Glutamatergic neuron (in vitro differentiated cells): ENCODE measurements around the gene PRKCA. TPM values are rescaled to one million over a fixed set of nuclear protein-coding genes. Genes with fewer than 3 reads are reported as not detected.

Experiments
- DNase-seq: peaks from one replicate; pipeline ENCODE4 v3.0.0; 2022
- H3K27ac Mint-ChIP-seq: one replicate; pipeline ENCODE4 v1.8.0; 2020; ENCODE audit warnings: mild to moderate bottlenecking, mixed read lengths, inconsistent platforms; ENCODE audit not compliant: unreplicated experiment
- H3K27me3 Mint-ChIP-seq: one replicate; pipeline ENCODE4 v1.8.0; 2020; ENCODE audit warnings: mild to moderate bottlenecking, moderate library complexity, mixed read lengths, inconsistent platforms; ENCODE audit not compliant: unreplicated experiment
- H3K36me3 Mint-ChIP-seq: one replicate; pipeline ENCODE4 v1.8.0; 2020; ENCODE audit warnings: mild to moderate bottlenecking, mixed read lengths, inconsistent platforms; ENCODE audit not compliant: unreplicated experiment
- H3K4me1 Mint-ChIP-seq: one replicate; pipeline ENCODE4 v1.8.0; 2020; ENCODE audit warnings: mild to moderate bottlenecking, low read depth, mixed read lengths, inconsistent platforms; ENCODE audit not compliant: unreplicated experiment
- H3K4me3 Mint-ChIP-seq: one replicate; pipeline ENCODE4 v1.8.0; 2020; ENCODE audit warnings: mild to moderate bottlenecking, mixed read lengths, inconsistent platforms; ENCODE audit not compliant: unreplicated experiment
- H3K9me3 Mint-ChIP-seq: one replicate; pipeline ENCODE4 v1.8.0; 2020; ENCODE audit warnings: mild to moderate bottlenecking, moderate library complexity, mixed read lengths, inconsistent platforms; ENCODE audit not compliant: unreplicated experiment
- total RNA-seq: library from RNA; stranded (reverse); fragmentation: NEBNext Ultra II Directional; extraction: Animal tissue kit (Norgen Biotek cat#: 25700); gene quantifications from one replicate; pipeline ENCODE4 v1.2.1, GENCODE V29; 2021; ENCODE audit not compliant: unreplicated experiment
- TF ChIP-seq, protein P1 (sequence below): fragments of 200-600 bp; sonication (generic); IDR thresholded peaks from one replicate; pipeline ENCODE4 v1.5.0; 2021; ENCODE audit not compliant: partially characterized antibody, unreplicated experiment

Gene PRKCA
- total RNA-seq, 1 donor from 2014 or later, result 2.2 TPM

DNA sequence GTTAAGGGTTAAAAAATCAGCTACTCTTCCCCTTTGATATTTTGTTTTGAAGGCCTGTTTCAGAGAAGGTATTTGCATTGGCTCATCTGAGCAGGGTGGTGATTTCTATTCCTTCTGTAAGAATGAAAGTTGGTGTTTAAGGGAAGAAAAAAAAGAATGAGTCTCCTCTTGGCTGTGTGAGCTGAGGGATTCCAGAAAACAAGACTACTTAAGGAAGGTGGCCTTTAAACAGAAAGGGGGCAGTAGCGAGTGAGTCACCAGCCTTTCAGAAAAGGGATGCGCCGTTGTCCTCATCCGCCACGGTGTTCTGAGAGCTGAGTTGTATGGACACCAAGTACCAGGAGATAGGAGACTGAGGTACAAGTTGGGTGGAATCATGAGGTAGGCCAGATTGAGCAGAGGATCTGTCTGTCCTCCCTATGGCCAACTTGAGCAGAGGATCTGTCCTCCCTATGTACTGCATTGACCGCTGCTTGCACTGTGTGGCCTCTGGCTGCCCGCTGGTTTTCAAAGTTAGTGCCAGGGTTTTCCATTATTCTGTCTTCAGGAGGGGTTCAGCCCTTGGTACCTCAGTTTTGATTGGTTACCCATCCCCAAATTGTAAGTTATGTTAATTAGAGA, 8.2 kb downstream of the PRKCA start:
- DNase-seq, result no peak
- TF ChIP-seq, protein P1, sequence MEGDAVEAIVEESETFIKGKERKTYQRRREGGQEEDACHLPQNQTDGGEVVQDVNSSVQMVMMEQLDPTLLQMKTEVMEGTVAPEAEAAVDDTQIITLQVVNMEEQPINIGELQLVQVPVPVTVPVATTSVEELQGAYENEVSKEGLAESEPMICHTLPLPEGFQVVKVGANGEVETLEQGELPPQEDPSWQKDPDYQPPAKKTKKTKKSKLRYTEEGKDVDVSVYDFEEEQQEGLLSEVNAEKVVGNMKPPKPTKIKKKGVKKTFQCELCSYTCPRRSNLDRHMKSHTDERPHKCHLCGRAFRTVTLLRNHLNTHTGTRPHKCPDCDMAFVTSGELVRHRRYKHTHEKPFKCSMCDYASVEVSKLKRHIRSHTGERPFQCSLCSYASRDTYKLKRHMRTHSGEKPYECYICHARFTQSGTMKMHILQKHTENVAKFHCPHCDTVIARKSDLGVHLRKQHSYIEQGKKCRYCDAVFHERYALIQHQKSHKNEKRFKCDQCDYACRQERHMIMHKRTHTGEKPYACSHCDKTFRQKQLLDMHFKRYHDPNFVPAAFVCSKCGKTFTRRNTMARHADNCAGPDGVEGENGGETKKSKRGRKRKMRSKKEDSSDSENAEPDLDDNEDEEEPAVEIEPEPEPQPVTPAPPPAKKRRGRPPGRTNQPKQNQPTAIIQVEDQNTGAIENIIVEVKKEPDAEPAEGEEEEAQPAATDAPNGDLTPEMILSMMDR, result no peak
- H3K9me3 Mint-ChIP-seq, result no peaks in the 10 kb centered on the region
- no peaks in the 10 kb centered on the region for H3K27me3 Mint-ChIP-seq
- H3K36me3 Mint-ChIP-seq, result no peaks in the 10 kb centered on the region
- no peak overlapping the region for H3K27ac Mint-ChIP-seq
- H3K4me1 Mint-ChIP-seq, result no peaks in the 10 kb centered on the region
- H3K4me3 Mint-ChIP-seq, result no peak overlapping the region

DNA sequence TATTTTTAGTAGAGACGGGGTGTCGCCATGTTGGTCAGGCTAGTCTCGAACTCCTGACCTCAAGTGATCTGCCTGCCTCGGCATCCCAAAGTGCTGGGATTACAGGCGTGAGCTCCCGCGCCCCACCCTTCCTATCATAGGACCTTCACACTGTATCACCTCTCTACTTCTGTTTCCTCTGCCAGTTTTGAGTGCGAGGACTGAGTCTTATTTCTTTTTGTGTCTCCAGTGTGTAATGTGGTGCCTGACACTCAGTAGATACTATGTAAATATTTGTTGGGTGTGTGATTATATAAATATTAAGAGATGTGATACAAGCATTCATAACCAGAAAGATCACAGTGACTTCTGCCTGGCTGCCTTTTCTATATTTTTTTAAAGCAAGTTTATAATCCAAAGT, 10.5 kb downstream of the PRKCA start:
- no peak overlapping the region for H3K4me3 Mint-ChIP-seq
- no peak for DNase-seq
- no peaks in the 10 kb centered on the region for H3K27me3 Mint-ChIP-seq
- H3K9me3 Mint-ChIP-seq, result no peaks in the 10 kb centered on the region
- no peak overlapping the region for H3K27ac Mint-ChIP-seq
- H3K4me1 Mint-ChIP-seq, result no peaks in the 10 kb centered on the region
- no peaks in the 10 kb centered on the region for H3K36me3 Mint-ChIP-seq
- TF ChIP-seq, protein P1, result no peak

DNA sequence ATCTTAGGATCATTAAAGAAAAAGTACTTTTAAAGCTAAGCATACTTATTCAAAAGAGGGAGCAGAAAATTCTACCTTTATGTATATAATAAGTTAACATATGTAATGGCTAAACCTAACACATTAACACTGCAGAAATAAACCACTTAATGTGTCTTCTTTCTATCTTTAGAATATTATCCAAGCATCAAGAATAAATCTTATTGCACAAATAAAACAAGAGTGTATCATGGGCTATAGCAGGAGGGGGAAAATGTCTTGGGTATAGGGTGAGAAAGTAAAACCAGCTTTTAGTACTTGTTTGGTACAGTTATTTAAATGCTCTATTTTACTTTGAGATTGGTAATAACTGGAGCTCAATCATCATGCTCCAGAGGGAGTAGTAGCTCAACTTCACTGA, 10.9 kb downstream of the PRKCA start:
- TF ChIP-seq, protein P1, result no peak
- Mint-ChIP-seq H3K4me1 (no peaks in the 10 kb centered on the region), H3K36me3 (no peaks in the 10 kb centered on the region), H3K4me3 (no peak overlapping the region), H3K27ac (no peak overlapping the region), H3K9me3 (no peaks in the 10 kb centered on the region), H3K27me3 (no peaks in the 10 kb centered on the region)
- no peak for DNase-seq

DNA sequence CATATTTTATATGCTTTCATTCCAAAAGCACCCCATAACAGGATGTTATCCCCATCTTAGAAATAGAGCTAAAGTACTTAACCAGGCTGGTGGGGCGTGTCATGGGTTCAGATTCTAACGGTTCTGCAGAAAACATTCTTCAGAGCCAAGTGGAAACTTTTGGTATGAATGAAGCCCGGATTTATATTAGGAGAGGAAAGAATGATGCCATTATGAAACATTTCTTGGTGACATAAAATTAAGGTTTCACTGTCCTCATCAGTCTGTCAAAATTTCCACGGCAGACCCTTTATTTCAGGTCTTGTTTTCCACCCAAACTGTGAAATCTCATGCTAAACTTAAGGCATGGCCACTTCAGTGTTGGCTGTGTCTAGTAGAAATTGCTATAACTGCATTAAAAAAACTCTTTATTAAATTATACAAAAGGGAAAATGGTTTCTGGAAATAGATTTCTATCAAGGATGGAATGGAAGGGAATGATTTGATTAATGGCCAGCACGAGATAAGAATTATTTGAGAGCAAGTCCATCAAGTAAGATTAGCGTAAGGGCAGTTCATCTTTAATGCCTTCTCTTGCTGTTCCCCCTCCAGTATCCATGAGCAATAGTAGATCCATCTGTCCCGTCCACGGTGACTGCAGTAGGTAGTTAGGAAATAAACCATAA, 11.7 kb downstream of the PRKCA start:
- H3K27ac Mint-ChIP-seq, result no peak overlapping the region
- no peaks in the 10 kb centered on the region for H3K27me3 Mint-ChIP-seq
- no peak overlapping the region for H3K4me3 Mint-ChIP-seq

DNA sequence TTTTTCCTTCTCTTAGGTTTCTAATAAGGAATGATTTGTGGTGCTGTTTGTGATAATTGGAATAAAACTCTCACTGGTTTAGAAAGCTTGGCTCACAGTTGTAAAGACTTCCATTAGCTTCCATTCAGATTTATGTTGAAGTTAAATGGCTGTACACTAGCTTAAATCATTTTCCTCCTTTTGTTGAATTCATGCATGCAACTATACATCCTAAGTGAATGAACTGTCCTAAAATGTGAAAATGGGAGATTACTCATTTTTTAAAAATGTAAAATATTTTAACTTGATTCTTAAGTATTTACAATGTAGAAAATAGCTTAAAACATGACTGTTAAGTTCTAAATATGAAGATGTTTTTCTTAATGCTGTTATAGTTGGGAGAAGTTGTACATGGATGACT, 15.2 kb downstream of the PRKCA start:
- TF ChIP-seq, protein P1, result no peak
- no peak for DNase-seq
- no peak overlapping the region for H3K27ac Mint-ChIP-seq

More for the DNA sequence above, 11.7 kb downstream of the PRKCA start:
- DNase-seq, result no peak
- no peaks in the 10 kb centered on the region for H3K36me3 Mint-ChIP-seq
- H3K4me1 Mint-ChIP-seq, result no peaks in the 10 kb centered on the region
- TF ChIP-seq, protein P1, result no peak
- no peaks in the 10 kb centered on the region for H3K9me3 Mint-ChIP-seq

More for the DNA sequence above, 15.2 kb downstream of the PRKCA start:
- Mint-ChIP-seq H3K36me3 (peaks cover 5% of the 10 kb centered on the region), H3K4me1 (no peaks in the 10 kb centered on the region), H3K27me3 (no peaks in the 10 kb centered on the region), H3K9me3 (peaks cover 3% of the 10 kb centered on the region), H3K4me3 (no peak overlapping the region)
